Central memory CD8-positive, alpha-beta T cell (primary cell): Measurements from ENCODE around the gene WDR5.

ENCODE experiments used
- ATAC-seq: fragments of 150-1000 bp; cut with Tn5 transposase; replicated peaks from 2 replicates; pipeline ENCODE4 v1.10.0; 2022; ENCODE audit warnings: mild to moderate bottlenecking, moderate FRiP score, moderate number of reproducible peaks; ENCODE audit not compliant: poor library complexity, severe bottlenecking; ENCODE audit errors: extremely low read depth
- DNase-seq, 2 donors: peaks; one replicate each; pipeline ENCODE4 v3.0.0; 2021; ENCODE audit warnings: low spot score in 2 of 2
- H3K27ac Mint-ChIP-seq: one replicate; pipeline ENCODE4 v1.8.0; 2022; ENCODE audit warnings: low read depth, mild to moderate bottlenecking, moderate library complexity, mixed read lengths
- H3K27me3 Mint-ChIP-seq: one replicate; pipeline ENCODE4 v1.8.0; 2022; ENCODE audit warnings: mixed read lengths
- H3K36me3 Mint-ChIP-seq: one replicate; pipeline ENCODE4 v1.8.0; 2022; ENCODE audit warnings: mild to moderate bottlenecking, moderate library complexity, mixed read lengths; ENCODE audit not compliant: insufficient read depth
- H3K4me1 Mint-ChIP-seq: one replicate; pipeline ENCODE4 v1.8.0; 2022; ENCODE audit warnings: mixed read lengths
- H3K4me3 Mint-ChIP-seq: one replicate; pipeline ENCODE4 v1.8.0; 2022; ENCODE audit warnings: mild to moderate bottlenecking, moderate library complexity, mixed read lengths
- H3K9me3 Mint-ChIP-seq: one replicate; pipeline ENCODE4 v1.8.0; 2022; ENCODE audit warnings: mixed read lengths

The WDR5 gene

DNA sequence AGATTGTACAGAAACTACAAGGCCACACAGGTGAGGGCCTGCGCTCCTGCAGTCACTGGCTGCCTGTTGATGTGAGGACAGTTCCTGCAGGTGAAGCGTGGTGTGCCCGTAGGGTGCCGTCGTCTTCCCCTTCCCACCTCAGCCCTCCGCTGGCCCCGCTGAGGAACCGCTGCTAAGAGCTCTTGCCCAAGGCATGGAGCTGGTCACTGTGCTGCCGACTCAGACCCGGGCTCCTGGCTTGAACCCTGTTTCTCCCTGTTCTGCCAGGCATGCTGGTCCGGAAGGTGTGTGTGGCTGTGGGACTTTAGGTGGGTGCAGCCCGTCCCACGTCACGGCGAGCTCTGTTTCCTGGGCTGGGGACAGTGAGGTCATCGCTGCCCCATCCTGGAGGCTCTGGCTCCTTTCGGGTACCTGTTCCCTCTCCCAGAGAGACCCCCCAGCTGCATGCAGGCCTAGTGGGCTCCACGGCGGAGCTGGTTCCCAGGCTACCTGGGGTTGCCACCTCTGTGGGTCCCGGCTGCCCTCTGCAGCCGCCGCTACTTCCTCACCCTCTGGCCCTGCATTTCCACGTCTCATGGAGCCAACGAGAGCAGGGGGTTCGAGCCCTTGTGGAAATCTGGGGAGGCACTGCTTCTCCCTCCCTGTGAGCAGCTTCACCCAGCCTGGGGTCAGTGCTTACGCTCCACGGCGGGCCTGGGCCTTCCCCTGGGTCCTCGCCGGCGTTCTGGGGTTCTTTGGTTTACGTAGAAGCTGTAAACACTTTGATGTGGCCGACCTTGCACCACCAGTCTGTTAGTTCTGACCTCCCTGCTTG lies 20.9 kb downstream of the WDR5 start:
- no peak for DNase-seq
- peaks cover 15% of the 10 kb centered on the region for H3K36me3 Mint-ChIP-seq
- H3K4me3 Mint-ChIP-seq: no peak overlapping the region
- no peaks in the 10 kb centered on the region for H3K9me3 Mint-ChIP-seq
- no peak for ATAC-seq
- H3K27ac Mint-ChIP-seq: no peak overlapping the region
- no peaks in the 10 kb centered on the region for H3K27me3 Mint-ChIP-seq
- H3K4me1 Mint-ChIP-seq: no peaks in the 10 kb centered on the region

DNA sequence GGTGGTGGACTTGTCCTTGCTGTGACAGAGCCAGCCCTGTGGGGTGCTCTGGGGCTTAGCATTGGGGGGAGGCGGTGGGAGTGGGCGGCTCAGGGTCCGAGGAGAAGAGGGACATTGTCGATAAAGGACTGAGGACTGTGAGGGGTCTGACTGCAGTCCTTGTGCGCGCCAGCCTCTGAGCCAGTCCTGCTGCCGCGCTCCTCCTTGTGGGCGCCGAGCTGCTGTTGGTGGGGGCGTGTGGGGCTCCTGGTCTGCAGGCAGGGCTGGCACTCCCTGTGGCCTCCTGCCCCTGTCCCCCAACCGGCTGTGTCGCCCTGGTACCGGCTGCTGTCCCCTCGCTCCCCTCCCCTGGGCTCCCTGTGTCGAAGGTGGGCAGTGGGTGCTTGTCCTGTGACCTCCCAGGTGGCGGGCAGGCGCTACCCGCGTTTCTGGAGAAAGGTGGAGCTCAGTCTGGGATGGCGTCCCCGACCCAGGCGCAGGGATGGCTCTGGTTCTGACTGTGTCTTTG lies 21.6 kb downstream of the WDR5 start:
- Mint-ChIP-seq H3K27ac (no peak overlapping the region), H3K36me3 (peaks cover 15% of the 10 kb centered on the region), H3K4me3 (no peak overlapping the region), H3K27me3 (no peaks in the 10 kb centered on the region), H3K9me3 (no peaks in the 10 kb centered on the region), H3K4me1 (peaks cover 7% of the 10 kb centered on the region)
- no peak for DNase-seq
- no peak for ATAC-seq

DNA sequence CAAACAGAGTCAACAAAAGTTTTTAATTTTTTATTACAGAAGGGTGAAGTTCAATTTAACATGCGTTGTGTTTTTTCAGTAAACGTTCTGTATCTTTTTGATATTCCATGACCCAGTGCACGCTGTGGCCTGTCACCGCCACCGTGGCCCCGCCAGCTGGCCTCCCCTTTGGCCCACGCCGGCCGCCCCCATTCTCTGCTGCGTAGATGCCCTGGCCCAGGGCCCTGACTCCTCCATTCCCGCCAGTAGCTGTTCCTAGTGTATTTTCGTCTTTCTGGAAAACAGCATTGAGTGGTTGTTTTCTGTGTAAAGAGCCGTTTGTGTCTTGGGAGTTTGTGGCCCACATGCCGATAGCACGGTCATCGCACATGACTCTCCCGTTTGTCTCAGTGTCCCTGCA lies 22.4 kb downstream of the WDR5 start:
- Mint-ChIP-seq H3K4me3 (no peak overlapping the region), H3K27me3 (no peaks in the 10 kb centered on the region), H3K27ac (no peak overlapping the region), H3K36me3 (peaks cover 15% of the 10 kb centered on the region), H3K9me3 (no peaks in the 10 kb centered on the region), H3K4me1 (peaks cover 11% of the 10 kb centered on the region)
- ATAC-seq: no peak
- no peak for DNase-seq

DNA sequence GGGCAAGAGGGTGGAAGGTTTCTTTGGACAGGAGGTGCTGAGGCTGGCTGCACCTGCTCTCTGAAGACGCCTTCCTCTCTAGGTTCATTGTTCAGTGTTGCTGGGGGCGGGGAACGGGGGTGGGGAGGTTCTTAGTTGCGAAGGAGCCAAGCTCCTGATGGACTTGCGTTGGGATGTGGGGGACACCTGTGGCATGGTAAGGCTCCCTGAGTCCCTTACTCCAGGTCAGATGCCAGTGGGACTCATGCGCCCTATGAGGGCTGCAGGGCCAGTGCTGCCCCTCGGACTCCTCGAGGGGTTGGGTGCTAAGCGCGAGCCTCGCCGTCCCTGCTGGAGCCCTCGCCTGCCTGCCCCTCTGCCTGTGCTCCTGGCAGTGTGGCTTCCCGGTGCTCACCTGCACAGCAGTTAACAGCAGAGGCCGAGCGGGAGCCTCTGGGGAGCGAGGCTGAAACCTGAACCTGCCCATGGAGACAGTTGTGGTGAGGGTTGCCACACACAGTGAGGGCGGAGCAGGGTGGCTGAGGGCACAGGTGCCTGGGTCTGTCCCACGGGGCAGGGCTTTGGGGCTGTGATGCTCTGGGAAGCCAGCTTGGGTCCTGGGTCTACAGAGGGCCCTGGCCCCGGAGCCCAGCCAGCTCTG lies 23.0 kb downstream of the WDR5 start:
- ATAC-seq (no peak), DNase-seq (no peak)
- H3K4me1 Mint-ChIP-seq: peaks cover 11% of the 10 kb centered on the region
- H3K4me3 Mint-ChIP-seq: no peak overlapping the region
- no peaks in the 10 kb centered on the region for H3K9me3 Mint-ChIP-seq
- H3K27ac Mint-ChIP-seq: no peak overlapping the region
- H3K27me3 Mint-ChIP-seq: no peaks in the 10 kb centered on the region
- peaks cover 15% of the 10 kb centered on the region for H3K36me3 Mint-ChIP-seq

DNA sequence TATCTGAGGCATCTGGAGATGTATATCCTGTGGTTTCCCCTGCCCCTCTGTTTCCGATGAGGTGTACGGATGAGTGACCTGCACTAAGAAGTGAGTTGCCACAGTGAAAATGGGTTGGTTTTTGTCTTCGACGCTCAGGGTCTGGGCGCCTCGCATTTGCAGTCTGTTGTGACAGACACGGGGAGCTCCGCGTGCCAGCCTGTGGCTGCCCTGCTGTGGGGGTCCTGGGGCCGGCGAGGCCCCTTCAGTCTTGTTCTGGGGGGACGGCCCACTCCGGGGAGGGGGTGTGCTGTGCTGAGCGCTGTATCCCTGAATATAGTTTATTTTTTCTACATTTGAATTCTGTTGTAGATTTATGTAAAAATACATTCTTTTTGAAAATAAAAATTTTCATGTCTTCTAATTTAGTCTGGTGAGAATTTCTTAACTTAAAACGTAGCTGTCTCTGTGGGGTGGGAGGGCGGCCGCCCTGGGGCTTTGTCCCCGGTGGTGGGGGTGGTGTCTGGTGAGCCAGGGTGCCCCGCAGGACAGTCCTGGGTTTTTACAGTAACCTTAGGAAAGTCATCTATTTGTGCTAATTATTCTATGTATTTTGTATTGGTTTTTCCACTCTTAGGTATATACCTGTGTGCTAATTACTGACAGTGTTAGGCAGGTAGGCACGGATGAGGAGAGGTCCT lies 23.8 kb downstream of the WDR5 start:
- no peak for ATAC-seq
- H3K9me3 Mint-ChIP-seq: no peaks in the 10 kb centered on the region
- H3K27me3 Mint-ChIP-seq: no peaks in the 10 kb centered on the region
- H3K4me1 Mint-ChIP-seq: peaks cover 11% of the 10 kb centered on the region
- H3K4me3 Mint-ChIP-seq: no peak overlapping the region
- H3K36me3 Mint-ChIP-seq: peaks cover 10% of the 10 kb centered on the region
- no peak overlapping the region for H3K27ac Mint-ChIP-seq
- no peak for DNase-seq

DNA sequence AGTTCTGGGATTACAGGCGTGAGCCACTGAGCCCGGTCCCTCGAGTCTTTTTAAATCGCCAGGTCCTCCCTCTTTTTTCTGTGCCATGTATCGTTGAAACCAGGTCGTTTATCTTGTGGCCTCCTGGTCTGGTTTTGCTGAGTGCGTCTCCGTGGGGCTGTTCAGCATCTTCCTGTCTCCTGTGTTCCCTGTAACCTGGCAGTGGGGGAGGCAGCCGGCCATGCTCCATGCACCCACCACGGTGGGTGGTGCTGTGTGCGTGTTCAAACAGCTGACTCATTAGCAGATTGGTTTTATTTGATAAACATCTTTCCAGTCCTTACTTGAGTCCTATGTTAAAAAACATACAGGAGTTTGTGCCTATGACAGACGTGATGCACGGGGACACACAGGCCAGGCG lies 25.8 kb downstream of the WDR5 start:
- H3K27me3 Mint-ChIP-seq: no peaks in the 10 kb centered on the region
- no peak for DNase-seq
- no peak overlapping the region for H3K27ac Mint-ChIP-seq
- no peak for ATAC-seq
- H3K36me3 Mint-ChIP-seq: no peaks in the 10 kb centered on the region
- peaks cover 11% of the 10 kb centered on the region for H3K4me1 Mint-ChIP-seq
- H3K4me3 Mint-ChIP-seq: no peak overlapping the region
- no peaks in the 10 kb centered on the region for H3K9me3 Mint-ChIP-seq

DNA sequence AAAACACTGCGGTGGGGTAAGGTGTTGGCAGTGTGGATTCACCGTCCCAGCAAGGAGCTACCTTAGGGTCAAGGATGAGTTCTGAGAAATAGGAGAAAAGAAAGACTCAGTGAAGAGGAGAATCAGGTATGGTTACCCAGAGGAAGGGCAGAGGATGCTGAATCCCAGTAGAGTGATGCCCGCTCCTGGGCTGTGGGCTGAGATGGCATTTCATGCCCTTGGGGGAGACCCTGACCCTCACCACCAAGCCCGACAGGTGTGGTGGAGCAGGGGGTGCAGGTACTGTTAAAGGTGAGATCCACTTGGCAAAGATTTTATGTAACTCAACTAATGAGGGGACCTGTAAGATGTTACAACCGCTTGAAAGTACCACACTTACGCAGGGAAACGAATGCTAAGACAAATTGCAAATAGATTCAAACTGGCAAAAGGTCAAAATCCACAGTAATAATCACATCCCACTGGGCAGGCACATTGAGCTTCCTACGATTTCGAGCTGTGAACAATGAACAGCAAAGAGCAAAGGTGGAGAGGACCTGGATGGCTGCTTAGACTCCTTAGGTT lies 26.4 kb downstream of the WDR5 start:
- Mint-ChIP-seq H3K9me3 (no peaks in the 10 kb centered on the region), H3K36me3 (no peaks in the 10 kb centered on the region), H3K27me3 (no peaks in the 10 kb centered on the region), H3K27ac (no peak overlapping the region), H3K4me1 (peaks cover 11% of the 10 kb centered on the region), H3K4me3 (no peak overlapping the region)
- DNase-seq: no peak
- no peak for ATAC-seq

DNA sequence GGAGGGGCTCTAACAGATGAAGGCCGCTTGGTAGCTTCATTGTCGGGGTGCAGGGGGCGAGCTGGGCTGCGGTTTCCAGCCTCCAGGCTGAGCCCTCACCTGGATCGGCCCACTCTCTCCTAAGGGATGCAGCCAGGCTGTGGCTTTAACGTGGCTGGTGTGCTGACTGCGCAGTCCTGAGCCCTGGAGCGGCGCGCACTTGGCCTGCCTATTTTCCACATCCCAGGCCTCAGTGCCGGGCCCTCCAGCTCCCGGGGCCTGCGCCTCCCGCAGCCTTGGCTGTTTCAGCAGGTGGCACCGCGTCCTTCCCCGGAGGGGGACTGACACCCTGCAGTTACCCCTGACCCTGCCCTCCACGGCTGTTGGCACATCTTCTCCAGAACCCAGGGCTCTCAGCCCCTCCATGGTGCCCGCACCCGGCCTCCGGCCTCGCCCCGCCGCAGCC lies 27.1 kb downstream of the WDR5 start:
- DNase-seq (no peak), ATAC-seq (no peak)
- Mint-ChIP-seq H3K27ac (no peak overlapping the region), H3K9me3 (no peaks in the 10 kb centered on the region), H3K4me3 (no peak overlapping the region), H3K4me1 (peaks cover 11% of the 10 kb centered on the region), H3K36me3 (no peaks in the 10 kb centered on the region), H3K27me3 (no peaks in the 10 kb centered on the region)

DNA sequence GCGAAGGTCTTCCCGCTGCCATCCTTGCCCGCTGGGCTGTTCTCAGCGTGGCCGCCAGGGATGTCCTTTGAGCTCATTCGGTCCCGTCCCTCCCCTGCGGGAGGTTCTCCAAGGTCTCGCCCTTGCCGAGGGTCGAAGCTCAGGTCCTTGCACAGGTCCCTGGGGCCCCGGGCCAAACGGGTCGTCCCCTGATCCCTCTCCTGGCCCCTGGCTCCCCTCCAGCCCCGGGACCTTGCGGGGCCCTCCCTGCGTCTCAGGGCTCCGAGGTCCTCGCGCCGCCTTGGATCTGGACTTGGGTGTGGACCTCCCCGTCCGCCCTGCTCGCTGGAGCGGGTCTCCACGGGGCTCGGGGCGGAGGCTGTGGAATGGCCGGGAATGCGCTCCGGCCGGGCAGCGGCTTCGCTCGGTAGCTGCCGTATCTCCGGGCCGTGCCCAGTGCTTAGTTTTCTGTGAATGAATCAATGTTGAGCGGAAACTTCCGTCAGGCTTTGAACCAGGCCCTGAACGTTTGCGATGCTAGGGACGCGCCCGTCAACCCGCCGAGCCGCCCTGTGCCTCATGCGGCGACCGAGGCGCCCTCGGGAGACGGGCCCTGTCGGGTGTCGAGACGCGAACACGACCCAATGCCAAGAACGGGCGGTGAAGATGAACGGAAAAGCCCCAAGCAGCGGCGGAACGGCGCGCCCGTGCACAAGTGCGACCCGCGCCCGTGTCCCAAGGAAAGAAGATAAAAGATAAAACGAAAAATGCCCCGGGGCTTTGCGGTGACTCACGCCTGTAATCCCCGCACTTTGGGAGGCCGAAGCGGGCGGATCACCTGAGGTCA lies 27.7 kb downstream of the WDR5 start:
- H3K36me3 Mint-ChIP-seq: no peaks in the 10 kb centered on the region
- DNase-seq (peak; percentile 44 to 59), ATAC-seq (no peak)
- H3K27me3 Mint-ChIP-seq: no peaks in the 10 kb centered on the region
- no peaks in the 10 kb centered on the region for H3K9me3 Mint-ChIP-seq
- peaks cover 11% of the 10 kb centered on the region for H3K4me1 Mint-ChIP-seq
- no peak overlapping the region for H3K4me3 Mint-ChIP-seq
- no peak overlapping the region for H3K27ac Mint-ChIP-seq

DNA sequence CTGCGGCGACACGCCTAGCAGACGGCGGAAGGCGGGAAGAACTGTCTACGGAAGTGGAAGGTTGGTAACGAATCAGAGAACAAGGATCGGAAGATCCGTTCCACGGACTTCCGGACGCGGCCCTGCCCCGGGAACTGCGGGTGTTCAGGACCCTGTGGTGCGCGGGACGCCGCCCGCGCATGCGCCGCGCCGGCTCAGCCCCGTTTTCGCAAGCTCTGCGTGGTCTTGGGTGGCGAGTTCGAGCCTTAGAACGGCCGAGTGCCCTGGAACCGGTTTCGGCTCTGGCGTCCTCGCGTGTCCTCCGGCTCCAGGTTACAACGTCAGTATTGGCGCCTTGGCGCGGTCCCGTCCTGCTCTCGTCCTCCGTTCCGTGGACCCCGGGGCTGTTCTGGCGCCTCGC lies 29.0 kb downstream of the WDR5 start:
- no peak for DNase-seq
- H3K36me3 Mint-ChIP-seq: no peaks in the 10 kb centered on the region
- ATAC-seq: no peak
- no peaks in the 10 kb centered on the region for H3K27me3 Mint-ChIP-seq
- no peak overlapping the region for H3K27ac Mint-ChIP-seq
- H3K9me3 Mint-ChIP-seq: no peaks in the 10 kb centered on the region
- peaks cover 11% of the 10 kb centered on the region for H3K4me1 Mint-ChIP-seq
- H3K4me3 Mint-ChIP-seq: no peak overlapping the region

DNA sequence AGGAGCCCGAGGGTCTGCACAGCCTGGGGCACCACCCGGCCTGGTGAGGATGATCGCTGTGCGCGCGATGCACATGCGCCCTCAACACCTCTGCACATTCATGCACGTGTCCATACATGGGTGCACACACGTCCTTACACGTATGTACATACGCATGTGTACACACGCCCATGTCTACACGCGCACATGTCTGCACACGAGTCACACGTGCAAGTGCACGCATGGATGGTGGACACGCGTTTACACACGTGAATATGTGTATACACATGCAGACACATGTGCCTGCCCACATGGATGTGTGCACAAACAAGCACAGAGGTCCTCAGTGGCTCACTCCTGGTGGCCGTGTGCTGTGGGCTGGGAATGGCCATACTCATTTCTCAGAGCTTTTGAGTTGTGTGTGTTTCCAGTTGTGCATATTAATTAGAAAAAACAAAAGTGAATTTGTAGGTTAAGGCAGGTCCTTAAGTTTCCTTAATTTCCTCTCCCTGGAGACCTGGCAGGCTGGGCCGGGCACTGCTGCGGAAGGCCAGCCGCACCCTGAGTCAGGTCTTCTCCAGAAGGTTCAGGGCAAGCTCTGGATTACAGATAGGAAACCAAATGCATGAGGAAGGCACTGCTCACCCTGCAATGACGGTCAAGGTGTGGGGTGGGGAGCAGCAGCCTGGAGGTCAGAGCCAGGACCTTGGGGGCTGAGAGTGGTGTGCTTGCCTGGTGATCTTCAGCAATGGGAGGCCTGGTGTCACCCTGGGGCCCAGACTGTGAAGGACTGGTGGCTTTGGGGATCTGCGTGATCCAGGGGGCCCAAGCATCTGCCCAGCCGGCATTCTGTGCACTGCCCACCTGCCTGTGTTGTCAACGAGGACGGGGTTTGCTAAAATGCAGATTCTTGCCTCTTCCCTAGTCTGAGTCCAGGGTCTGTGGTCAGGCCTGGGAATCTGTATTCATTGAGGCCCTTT lies 29.8 kb downstream of the WDR5 start:
- Mint-ChIP-seq H3K4me3 (no peak overlapping the region), H3K27me3 (no peaks in the 10 kb centered on the region), H3K9me3 (no peaks in the 10 kb centered on the region), H3K36me3 (no peaks in the 10 kb centered on the region), H3K4me1 (peaks cover 11% of the 10 kb centered on the region), H3K27ac (no peak overlapping the region)
- DNase-seq: peak in 1 of 2 donors; percentile 42
- no peak for ATAC-seq
